ENCODE results near the gene PRRC2B.

GRCh38 chr9:131478911-131479310 lies 85.0 kb downstream of the PRRC2B start:
- no peak for TF ChIP-seq POLR2AphosphoS5 (IDR thresholded peaks at IDR 0.05)
- no peak for TF ChIP-seq POLR2A (IDR thresholded peaks at IDR 0.05)

Data from spleen (tissue), 3 donors.